ENCODE results near the gene NUP205.

DNA sequence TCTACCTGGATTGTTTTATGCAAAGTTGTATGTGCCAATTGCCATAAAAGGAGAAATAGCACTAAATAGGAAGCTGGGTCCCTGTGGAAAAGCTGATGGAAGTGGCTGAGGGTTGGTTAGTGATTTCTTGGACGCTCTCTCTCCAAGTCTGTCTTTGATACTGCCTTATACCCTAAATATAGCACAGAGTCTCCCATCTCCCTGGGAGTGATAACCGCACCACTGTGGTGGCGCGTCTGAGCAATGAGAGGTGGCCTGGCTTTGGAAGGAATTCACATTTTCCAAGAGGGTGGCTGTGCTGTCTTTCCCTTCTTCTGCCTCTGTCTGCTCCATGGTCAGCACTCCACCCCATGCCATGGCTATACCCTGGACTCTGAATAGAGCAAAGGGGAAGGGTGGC lies 135.8 kb downstream of the NUP205 start:
- TF ChIP-seq, protein P1, sequence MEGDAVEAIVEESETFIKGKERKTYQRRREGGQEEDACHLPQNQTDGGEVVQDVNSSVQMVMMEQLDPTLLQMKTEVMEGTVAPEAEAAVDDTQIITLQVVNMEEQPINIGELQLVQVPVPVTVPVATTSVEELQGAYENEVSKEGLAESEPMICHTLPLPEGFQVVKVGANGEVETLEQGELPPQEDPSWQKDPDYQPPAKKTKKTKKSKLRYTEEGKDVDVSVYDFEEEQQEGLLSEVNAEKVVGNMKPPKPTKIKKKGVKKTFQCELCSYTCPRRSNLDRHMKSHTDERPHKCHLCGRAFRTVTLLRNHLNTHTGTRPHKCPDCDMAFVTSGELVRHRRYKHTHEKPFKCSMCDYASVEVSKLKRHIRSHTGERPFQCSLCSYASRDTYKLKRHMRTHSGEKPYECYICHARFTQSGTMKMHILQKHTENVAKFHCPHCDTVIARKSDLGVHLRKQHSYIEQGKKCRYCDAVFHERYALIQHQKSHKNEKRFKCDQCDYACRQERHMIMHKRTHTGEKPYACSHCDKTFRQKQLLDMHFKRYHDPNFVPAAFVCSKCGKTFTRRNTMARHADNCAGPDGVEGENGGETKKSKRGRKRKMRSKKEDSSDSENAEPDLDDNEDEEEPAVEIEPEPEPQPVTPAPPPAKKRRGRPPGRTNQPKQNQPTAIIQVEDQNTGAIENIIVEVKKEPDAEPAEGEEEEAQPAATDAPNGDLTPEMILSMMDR (IDR thresholded peaks at IDR 0.05), result no peak
- no peak for TF ChIP-seq POLR2A (IDR thresholded peaks at IDR 0.05)

Data from right lobe of liver (tissue), 4 donors.